Motor neuron (in vitro differentiated cells): Measurements from ENCODE around the gene NACA2. TPM values are rescaled to one million over a fixed set of nuclear protein-coding genes. Genes with fewer than 3 reads are reported as not detected.
"Not testable (repeated sequence)": the region's sequence is repeated elsewhere in the genome, so short reads cannot be mapped to it uniquely, and the experiment has no call there.

ENCODE experiments used
- ATAC-seq, 8 experiments: fragments of 200-7000 bp; cut with Tn5 transposase; replicated peaks in 6 of 8; 2 replicates each; pipeline ENCODE4 v1.8.0; 2021; ENCODE audit warnings: mild to moderate bottlenecking in 8 of 8, moderate library complexity in 8 of 8
- H3K27ac ChIP-seq, 2 donors: fragments of 250-450 bp; sonication (Bioruptor Pico); 2 replicates each; pipeline ENCODE4 v1.9.0; 2021; ENCODE audit warnings: antibody characterized with exemption in 2 of 2, mild to moderate bottlenecking in 2 of 2, moderate library complexity in 1 of 2
- H3K4me1 ChIP-seq, 2 donors: fragments of 250-450 bp; sonication (Bioruptor Pico); replicated peaks in 1 of 2; 2 replicates each; pipeline ENCODE4 v1.6.1; 2021; ENCODE audit warnings: antibody characterized with exemption in 2 of 2, mild to moderate bottlenecking in 2 of 2, moderate library complexity in 1 of 2
- H3K4me3 ChIP-seq, 5 donors: fragments of 250-450 bp; sonication (Bioruptor Pico); 2 replicates each; pipeline ENCODE4 v1.9.0; 2021; ENCODE audit warnings: antibody characterized with exemption in 5 of 5, mild to moderate bottlenecking in 5 of 5, moderate library complexity in 4 of 5
- WGBS, 10 experiments: fragments of 450-650 bp; shearing (Covaris generic); methylation state at CpG; one replicate each; pipeline ENCODE4 v1.0.0; 2022; 5-methylcytosine and 5-hydroxymethylcytosine counted together
- in situ Hi-C, 9 experiments: fragments of 400-800 bp; cut with MboI; loops; one replicate each; pipeline ENCODE4 v1.15.0; 2021; ENCODE audit warnings: low sequenced_read_pairs in 9 of 9, low pct_unique_long_range_greater_than_20kb in 2 of 9; ENCODE audit not compliant: unreplicated experiment in 9 of 9
- total RNA-seq, 8 experiments: library from RNA; unstranded; fragments of 300-600 nt; gene quantifications; 2 replicates each; pipeline versions ENCODE4 v1.2.3 to v1.2.4, GENCODE V29; 2022

The NACA2 gene
- under 1 TPM in 2 of 8 experiments, not detected in 6; 0.25 to 0.41 TPM for total RNA-seq

DNA sequence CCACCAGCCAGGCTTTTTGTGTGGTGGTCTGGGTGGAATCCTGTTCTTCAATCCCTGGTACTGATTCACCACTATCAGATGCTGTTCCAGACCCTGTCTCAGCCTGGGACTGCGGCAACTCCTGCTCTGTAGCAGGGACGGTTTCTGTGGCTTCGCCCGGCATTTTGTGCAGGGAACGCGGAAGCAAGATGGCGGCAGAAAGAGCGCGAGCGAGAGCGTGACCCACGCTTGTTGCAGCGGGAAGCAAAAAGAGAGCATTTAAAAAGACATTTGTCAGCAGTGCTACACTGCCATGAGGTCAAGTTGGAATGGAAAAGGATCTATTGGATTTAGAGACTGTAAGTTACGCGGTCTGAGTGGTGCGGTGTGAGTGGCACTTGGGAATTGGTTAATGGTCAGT lies at the start of gene NACA2:
Gene NACA2, minus strand, starts transcription at position 202 of the 400 bp plus-strand sequence. Its CDS starts 39 bp downstream, at position 163.
- H3K4me3 ChIP-seq, result no peak within 1 kb of the TSS
- no peak for ATAC-seq
- in situ Hi-C loops, result no loop called here
- 84 to 100% (median 99%) methylated on average over 1 to 14 of the region's 16 CpGs; no CpG with 5 or more reads in 1 of the 10 experiments for WGBS, 10 experiments
- H3K4me1 ChIP-seq, result no peaks in the 10 kb centered on the region
- no peak within 1 kb of the TSS for H3K27ac ChIP-seq

DNA sequence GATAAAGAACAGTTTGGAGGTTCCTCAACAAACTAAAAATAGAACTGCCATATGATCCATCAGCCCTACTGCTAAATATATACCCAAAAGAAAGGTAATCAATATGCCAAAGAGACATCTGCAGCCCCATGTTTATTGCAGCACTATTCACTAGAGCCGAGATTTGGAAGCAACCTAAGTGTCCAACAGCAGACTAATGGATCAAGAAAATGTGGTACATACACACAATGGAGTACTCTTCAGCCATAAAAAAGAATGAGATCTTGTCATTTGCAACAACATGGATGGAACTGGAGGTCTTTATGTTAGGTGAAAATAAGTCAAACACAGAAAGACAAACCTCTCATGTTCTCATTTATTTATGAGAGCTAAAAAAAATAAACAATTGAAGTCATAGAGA lies 48.8 kb upstream of the NACA2 start:
- in situ Hi-C loops, result loop anchor here in 3 of 9 experiments (5.0 to 10.0 kb wide), 2 partner anchors 195 to 197 kb away; no protein-coding TSS in a partner anchor

DNA sequence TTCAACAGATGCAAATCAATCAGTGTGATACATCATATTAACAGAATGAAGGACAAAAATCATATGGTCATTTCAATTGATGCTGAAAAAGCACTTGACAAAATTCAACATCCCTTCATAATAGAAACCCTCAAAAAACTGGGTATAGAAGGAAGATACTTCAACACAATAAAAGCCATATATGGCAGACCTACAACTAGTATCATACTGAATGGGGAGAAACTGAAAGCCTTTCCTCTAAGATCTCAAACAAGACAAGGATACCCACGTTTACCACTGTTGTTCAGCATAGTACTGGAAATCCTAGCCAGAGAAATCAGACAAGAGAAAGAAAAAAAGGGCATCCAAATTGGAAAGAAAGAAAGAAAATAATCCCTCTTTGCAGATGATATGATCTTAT lies 47.1 kb upstream of the NACA2 start:
- in situ Hi-C loops, result loop anchor here in 3 of 9 experiments (5.0 to 10.0 kb wide), 2 partner anchors 197 to 199 kb away; no protein-coding TSS in a partner anchor
- no peak overlapping the region for H3K27ac ChIP-seq
- ATAC-seq, result no peak
- WGBS, 10 experiments, result 0 to 54% (median 31%) methylated on average over 1 of the region's 1 CpG; no CpG with 5 or more reads in 2 of the 10 experiments
- H3K4me1 ChIP-seq, result no peaks in the 10 kb centered on the region
- no peak overlapping the region for H3K4me3 ChIP-seq

More for the DNA sequence above, 48.8 kb upstream of the NACA2 start:
- 73 to 100% (median 80%) methylated on average over 1 of the region's 1 CpG; no CpG with 5 or more reads in 3 of the 10 experiments for WGBS, 10 experiments
- H3K4me3 ChIP-seq, result no peak overlapping the region
- no peak overlapping the region for H3K27ac ChIP-seq
- ATAC-seq, result no peak
- H3K4me1 ChIP-seq, result no peaks in the 10 kb centered on the region

DNA sequence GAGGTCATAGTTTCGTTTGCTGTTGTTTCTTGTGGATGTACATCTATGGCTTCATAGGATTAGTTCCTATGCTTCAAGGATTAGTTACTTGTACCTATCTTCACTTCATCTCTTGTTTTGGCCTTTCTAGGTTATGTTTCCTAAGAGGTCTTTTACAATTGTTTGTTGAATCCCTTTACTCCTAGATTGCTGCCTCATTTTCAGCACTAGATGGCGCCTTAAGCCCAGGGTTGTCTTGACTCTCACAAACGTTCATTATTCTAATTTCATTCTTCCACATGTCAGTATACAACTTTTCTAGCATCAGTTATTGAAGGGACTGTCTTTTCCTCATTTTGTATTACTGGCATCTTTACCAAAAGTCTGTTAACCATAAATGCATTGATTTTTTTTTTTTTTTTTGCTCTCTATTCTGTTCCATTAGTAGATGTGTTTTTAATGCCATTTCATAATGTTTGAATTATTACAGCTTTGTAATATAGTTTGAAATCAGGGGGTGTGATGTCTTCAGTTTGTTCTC lies 45.0 kb upstream of the NACA2 start:
- peak in 3 of 8 experiments; percentile 40 to 69 (median 52) for ATAC-seq
- no peak overlapping the region for H3K27ac ChIP-seq
- 0 to 35% (median 6%) methylated on average over 2 to 3 of the region's 3 CpGs for WGBS, 10 experiments
- H3K4me1 ChIP-seq, result no peaks in the 10 kb centered on the region
- in situ Hi-C loops, result loop anchor here in 3 of 9 experiments (5.0 to 10.0 kb wide), 2 partner anchors 199 to 201 kb away; no protein-coding TSS in a partner anchor
- no peak overlapping the region for H3K4me3 ChIP-seq

DNA sequence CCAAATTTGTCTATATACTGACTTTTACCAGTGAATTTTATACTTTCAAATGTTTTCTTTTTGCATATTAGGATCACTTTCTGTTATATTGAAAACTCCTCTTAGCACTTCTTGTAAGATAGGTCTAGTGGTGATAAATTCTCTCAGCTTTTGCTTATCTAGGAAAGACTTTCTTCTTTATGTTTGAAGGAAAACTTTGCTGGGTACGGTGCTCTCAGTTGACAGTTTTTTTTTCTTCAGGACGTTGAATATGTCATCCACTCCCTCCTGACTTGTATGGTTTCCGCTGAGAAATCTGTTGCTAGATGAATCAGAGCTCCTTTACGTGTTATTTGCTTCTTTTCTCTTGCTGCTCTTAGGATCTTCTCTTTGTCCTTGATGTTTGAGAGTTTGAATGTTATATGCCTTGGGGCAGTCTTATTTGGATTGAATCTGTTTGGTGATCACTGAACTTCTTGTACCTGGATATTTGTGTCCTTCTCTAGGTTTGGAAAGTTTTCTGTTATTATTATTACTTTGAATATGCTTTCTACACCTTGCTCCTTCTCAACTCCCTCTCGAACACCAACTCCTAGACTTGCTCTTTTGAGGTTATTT lies 44.0 kb upstream of the NACA2 start:
- Histone ChIP-seq H3K4me1 (no peaks in the 10 kb centered on the region), H3K4me3 (no peak overlapping the region), H3K27ac (no peak overlapping the region)
- no peak for ATAC-seq
- in situ Hi-C loops, result loop anchor here in 3 of 9 experiments (5.0 to 10.0 kb wide), 2 partner anchors 200 to 202 kb away; no protein-coding TSS in a partner anchor
- WGBS, 10 experiments, result 20 to 92% (median 67%) methylated on average over 3 to 5 of the region's 5 CpGs

DNA sequence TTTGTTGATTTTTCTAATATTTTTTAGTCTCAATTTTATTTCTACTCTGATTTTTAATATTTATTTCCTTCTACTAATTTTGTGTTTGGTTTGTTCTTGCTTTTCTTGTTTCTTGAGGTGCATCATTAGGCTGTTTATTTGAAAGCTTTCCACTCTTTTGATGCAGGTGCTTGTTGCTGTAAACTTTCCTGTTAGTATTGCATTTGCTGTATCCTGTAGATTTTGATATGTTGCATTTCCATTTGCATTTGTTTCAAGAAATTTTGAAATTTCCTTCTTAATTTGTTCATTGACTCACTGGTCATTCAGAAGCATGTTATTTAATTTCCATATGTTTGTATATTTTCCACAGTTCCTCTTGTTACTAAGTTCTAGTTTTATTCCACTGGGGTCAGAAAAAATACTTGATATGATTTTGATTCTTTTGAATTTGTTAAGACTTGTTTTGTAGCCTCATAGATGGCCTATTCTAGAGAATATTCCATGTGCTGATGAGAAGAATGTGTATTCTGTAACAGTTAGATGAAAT lies 43.1 kb upstream of the NACA2 start:
- in situ Hi-C loops, result loop anchor here in 2 of 9 experiments (10.0 kb wide), 1 partner anchor 201 kb away; no protein-coding TSS in a partner anchor
- no peak overlapping the region for H3K4me3 ChIP-seq
- no peaks in the 10 kb centered on the region for H3K4me1 ChIP-seq
- H3K27ac ChIP-seq, result no peak overlapping the region
- ATAC-seq, result no peak

DNA sequence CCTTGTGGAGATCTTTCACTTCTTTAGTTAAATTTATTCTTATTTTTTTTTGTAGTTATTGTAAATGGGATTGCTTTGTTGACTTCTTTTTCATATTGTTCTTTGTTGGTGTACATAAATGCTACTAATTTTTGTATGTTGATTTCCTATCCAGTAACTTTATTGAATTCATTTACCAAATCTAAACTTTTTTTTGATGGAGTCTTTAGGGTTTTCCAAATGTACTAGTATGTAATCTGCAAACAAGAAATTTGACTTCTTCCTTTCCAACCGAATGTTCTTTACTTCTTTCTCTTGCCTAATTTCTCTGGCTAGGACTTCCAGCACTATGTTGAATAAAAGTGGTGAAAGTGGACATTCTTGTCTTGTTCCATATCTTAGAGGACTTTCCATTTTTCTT lies 41.8 kb upstream of the NACA2 start:
- in situ Hi-C loops, result loop anchor here in 2 of 9 experiments (10.0 kb wide), 1 partner anchor 202 kb away; no protein-coding TSS in a partner anchor

DNA sequence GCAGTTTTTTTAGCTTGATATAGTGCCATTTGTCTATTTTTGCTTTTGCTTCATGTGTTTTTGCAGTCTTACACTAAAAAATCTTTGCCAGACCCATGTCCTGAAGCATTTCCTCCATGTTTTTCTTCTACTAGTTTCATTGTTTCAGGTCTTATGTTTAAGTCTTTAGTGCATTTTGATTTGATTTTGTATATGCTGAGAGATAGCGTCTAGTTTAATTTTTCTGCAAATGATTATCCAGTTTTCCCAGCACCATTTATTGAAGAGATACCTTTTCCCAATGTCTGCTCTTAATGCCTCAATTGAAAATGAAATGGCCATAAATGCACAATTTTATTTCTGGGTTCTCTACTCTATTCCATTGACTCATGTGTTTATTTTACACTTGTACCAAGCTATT lies 40.8 kb upstream of the NACA2 start:
- no peak for ATAC-seq
- no peak overlapping the region for H3K4me3 ChIP-seq
- in situ Hi-C loops, result loop anchor here in 2 of 9 experiments (10.0 kb wide), 1 partner anchor 203 kb away; no protein-coding TSS in a partner anchor
- 0 to 100% (median 71%) methylated on average over 1 of the region's 1 CpG; no CpG with 5 or more reads in 1 of the 10 experiments for WGBS, 10 experiments
- H3K4me1 ChIP-seq, result no peaks in the 10 kb centered on the region
- no peak overlapping the region for H3K27ac ChIP-seq

More for the DNA sequence above, 41.8 kb upstream of the NACA2 start:
- ATAC-seq, result no peak
- Histone ChIP-seq H3K4me1 (no peaks in the 10 kb centered on the region), H3K4me3 (no peak overlapping the region), H3K27ac (no peak overlapping the region)
- WGBS, 10 experiments, result 0 to 100% (median 92%) methylated on average over 1 of the region's 1 CpG

DNA sequence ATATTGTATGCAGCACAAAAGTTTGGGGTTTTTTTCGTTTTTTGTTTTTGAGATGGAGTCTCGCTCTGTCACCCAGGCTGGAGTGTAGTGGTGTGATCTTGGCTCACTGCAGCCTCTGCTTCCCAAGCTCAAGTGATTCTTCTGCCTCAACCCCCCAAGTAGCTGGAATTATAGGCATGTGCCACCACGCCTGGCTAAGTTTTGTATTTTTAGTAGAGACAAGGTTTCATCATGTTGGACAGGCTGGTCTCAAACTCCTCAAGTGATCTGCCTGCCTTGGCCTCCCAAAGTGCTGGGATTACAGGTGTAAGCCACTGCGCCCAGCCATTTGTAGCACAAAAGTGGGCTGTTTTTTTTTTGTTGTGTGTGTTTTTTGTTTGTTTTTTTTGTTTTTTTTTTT lies 37.1 kb upstream of the NACA2 start:
- H3K4me3 ChIP-seq, H3K27ac ChIP-seq, ATAC-seq, in situ Hi-C loops, H3K4me1 ChIP-seq: not testable (repeated sequence)
- 20 to 100% (median 75%) methylated on average over 1 to 4 of the region's 4 CpGs; no CpG with 5 or more reads in 1 of the 10 experiments for WGBS, 10 experiments

DNA sequence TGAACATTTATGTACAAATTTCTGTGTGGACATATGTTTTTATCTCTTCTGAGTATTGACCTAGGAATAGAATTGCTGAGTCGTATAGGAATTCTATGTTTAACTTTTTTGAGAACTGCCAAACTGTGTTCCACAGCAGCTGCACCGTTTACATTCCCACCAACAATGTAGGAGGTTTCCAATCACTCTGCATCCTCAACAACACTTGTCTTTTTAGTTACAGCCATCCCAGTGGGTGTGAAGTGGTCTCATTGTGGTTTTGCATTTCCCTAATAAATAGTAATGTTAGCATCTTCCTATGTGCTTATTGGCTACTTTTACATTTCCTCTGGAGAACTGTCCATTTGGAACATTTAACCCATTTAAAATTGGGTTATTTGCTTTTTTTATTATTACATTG lies 36.6 kb upstream of the NACA2 start:
- 0 to 86% (median 32%) methylated on average over 1 to 2 of the region's 2 CpGs; no CpG with 5 or more reads in 1 of the 10 experiments for WGBS, 10 experiments
- Histone ChIP-seq H3K27ac (no peak overlapping the region), H3K4me3 (no peak overlapping the region), H3K4me1 (no peaks in the 10 kb centered on the region)
- in situ Hi-C loops, result no loop called here
- peak in 1 of 8 experiments; percentile 35 for ATAC-seq

DNA sequence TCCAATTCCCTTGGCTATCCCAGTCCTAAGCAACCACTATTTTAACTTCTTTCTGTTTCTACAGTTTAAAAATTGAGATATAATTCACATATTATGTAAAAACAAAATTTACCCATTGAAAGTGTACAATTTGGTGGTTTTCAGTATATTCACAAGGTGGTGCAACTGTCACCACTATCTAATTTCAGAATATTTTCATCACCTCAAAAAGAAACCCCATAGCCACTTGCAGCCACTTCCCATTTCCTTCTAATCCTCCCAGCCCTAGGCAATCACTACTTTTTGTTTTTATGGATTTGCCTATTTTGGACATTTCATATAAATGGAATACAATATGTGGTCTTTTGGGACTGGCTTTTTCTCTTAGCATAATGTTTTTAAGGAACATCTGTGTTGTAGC lies 36.1 kb upstream of the NACA2 start:
- Histone ChIP-seq H3K27ac (no peak overlapping the region), H3K4me1 (no peaks in the 10 kb centered on the region), H3K4me3 (no peak overlapping the region)
- in situ Hi-C loops, result no loop called here
- no peak for ATAC-seq

DNA sequence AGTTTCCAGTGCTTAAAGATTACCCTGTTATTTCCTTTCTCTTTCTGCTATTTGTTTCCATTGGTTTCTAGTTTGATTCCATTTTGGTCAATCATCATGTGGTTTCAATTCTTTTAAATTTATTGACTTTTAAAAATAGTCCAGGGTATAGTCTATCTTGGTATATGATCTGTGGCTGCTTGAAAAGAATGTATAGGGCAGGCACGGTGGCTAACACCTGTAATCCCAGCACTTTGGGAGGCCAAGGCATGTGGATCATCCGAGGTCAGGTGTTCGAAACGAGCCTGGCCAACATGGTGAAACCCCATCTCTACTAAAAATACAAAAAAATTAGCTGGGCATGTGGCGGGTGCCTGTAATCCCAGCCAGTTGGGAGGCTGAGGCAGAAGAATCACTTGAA lies 34.5 kb upstream of the NACA2 start:
- H3K4me3 ChIP-seq, result no peak overlapping the region
- H3K4me1 ChIP-seq, result no peaks in the 10 kb centered on the region
- ATAC-seq, result no peak
- WGBS, 10 experiments, result 39 to 100% (median 78%) methylated on average over 3 to 5 of the region's 5 CpGs; no CpG with 5 or more reads in 1 of the 10 experiments
- in situ Hi-C loops, result no loop called here
- H3K27ac ChIP-seq, result no peak overlapping the region

DNA sequence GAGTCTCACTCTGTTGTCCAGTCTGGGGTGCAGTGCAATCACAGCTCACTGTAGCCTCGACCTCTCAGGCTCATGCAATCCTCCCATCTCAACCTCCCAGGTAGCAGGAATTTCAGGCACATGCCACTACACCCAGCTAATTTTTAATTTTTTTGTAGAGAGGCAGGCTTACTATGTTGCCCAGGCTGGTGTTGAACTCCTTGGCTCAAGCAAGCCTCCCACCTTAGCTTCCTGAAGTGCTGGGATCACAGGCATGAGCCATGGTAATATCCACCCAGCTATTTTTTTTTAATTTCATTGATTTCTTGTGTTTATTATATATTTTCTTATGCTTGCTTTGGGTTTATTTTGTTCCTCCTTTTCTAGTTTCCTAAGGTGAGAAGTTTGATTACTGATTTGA lies 33.9 kb upstream of the NACA2 start:
- 7 to 88% (median 40%) methylated on average over 1 of the region's 1 CpG; no CpG with 5 or more reads in 1 of the 10 experiments for WGBS, 10 experiments
- no peak overlapping the region for H3K27ac ChIP-seq
- no peak for ATAC-seq
- in situ Hi-C loops, result no loop called here
- no peaks in the 10 kb centered on the region for H3K4me1 ChIP-seq
- H3K4me3 ChIP-seq, result no peak overlapping the region
